ENCODE data around the gene BMP7.

DNA sequence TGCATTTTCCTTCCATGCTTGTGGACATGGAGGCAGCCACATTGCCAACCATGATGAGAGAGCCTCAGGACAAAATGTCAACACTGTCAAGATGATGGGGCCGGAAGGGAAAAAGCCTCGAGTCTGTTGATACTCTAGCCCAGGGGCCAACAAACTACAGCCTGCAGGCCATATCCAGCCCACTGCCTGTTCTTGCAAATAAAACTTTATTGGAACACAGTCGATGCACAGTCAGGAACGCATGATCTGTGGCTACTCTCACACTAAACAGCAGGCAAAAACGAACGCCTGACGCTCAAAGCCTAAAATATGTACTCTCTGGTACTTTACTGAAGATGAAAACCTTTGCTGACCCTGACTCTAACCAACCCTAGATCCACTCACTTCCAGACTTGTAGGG lies 72.3 kb downstream of the BMP7 start:
- TF ChIP-seq GATA3 (IDR thresholded peaks at IDR 0.05; ENCODE audit: low read depth, low read length) (no peak), GATA2 (IDR thresholded peaks at IDR 0.05; ENCODE audit: low read depth, low read length) (no peak)

All from SH-SY5Y (cell line).